ENCODE results near the gene PHLDA2. TPM values are rescaled to one million over a fixed set of nuclear protein-coding genes. Genes with fewer than 3 reads are reported as not detected.

PHLDA2 gene
- total RNA-seq, 1 donor from 2014 or later = 26.7 TPM

DNA sequence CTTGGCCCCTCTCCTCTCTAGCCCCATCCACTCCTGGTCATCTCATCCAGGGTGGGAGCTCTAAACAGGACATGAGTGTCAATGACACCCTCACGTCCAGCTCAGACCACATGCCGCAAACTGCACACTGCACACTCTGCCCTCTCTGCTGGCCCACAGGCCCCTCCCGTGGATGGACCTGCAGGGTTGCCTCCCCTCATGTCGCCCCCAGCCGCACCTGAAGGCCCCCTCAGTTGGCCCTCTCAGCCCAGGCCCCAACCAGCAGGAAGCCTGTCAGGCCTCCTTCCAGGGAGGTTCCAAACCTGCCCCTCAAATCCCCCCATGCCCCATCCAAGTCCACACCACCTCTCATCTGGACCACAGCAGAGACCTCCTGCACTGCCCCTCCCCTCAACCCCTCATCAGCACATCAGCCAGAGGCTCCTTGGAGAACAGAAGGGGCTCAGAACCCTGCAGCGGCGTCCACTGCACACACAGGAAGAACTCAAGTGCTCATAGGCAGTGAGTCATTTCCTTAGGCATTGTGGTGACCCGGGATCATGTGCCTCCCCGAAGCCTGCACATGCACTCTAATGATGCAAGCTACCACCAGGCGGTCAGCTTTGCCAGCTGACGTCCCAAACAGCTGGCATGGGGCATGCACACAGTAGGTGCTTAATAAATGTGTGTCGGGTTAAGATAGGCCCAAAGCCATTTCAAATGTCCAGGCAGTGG, 30.7 kb downstream of the PHLDA2 start:
- no peaks in the 10 kb centered on the region for H3K27me3 Mint-ChIP-seq
- no peaks in the 10 kb centered on the region for H3K9me3 Mint-ChIP-seq
- no peaks in the 10 kb centered on the region for H3K36me3 Mint-ChIP-seq (ENCODE audit: low read depth)
- DNase-seq = peak; percentile 88
- H3K4me3 Mint-ChIP-seq = peak overlapping the region; percentile 87
- H3K4me1 Mint-ChIP-seq = peaks cover 28% of the 10 kb centered on the region
- H3K27ac Mint-ChIP-seq = peak overlapping the region; percentile 97
- intact Hi-C loops (cut with micrococcal nuclease) = loop anchor here (1.0 kb wide), 1 partner anchor 31 kb away; the partner anchor contains the start of gene PHLDA2

- H3K9me3 Mint-ChIP-seq = no peaks in the 10 kb centered on the region
- no peak overlapping the region for H3K27ac Mint-ChIP-seq
- no peaks in the 10 kb centered on the region for H3K36me3 Mint-ChIP-seq (ENCODE audit: low read depth)
- no peaks in the 10 kb centered on the region for H3K27me3 Mint-ChIP-seq
- DNase-seq = no peak
- H3K4me3 Mint-ChIP-seq = no peak overlapping the region
- intact Hi-C loops (cut with micrococcal nuclease) = no loop called here
- H3K4me1 Mint-ChIP-seq = peaks cover 33% of the 10 kb centered on the region
Measured at GRCh38 chr11:2897048-2897447, 32.2 kb downstream of the PHLDA2 start.

GRCh38 chr11:2896047-2896446, 33.2 kb downstream of the PHLDA2 start:
- no peaks in the 10 kb centered on the region for H3K27me3 Mint-ChIP-seq
- H3K27ac Mint-ChIP-seq = no peak overlapping the region
- no peaks in the 10 kb centered on the region for H3K36me3 Mint-ChIP-seq (ENCODE audit: low read depth)

GRCh38 chr11:2893935-2894334, 35.3 kb downstream of the PHLDA2 start:
- H3K4me1 Mint-ChIP-seq = peaks cover 24% of the 10 kb centered on the region
- H3K4me3 Mint-ChIP-seq = peak overlapping the region; percentile 19
- no peak for DNase-seq
- H3K36me3 Mint-ChIP-seq (ENCODE audit: low read depth) = no peaks in the 10 kb centered on the region
- H3K27ac Mint-ChIP-seq = peak overlapping the region; percentile 6
- no peaks in the 10 kb centered on the region for H3K9me3 Mint-ChIP-seq
- H3K27me3 Mint-ChIP-seq = no peaks in the 10 kb centered on the region
- intact Hi-C loops (cut with micrococcal nuclease) = loop anchor here (5.0 kb wide), 2 partner anchors 98 to 198 kb away; partner anchors contain the start of gene NAP1L4

More at GRCh38 chr11:2896047-2896446, 33.2 kb downstream of the PHLDA2 start:
- no peaks in the 10 kb centered on the region for H3K9me3 Mint-ChIP-seq
- intact Hi-C loops (cut with micrococcal nuclease) = no loop called here
- no peak for DNase-seq
- no peak overlapping the region for H3K4me3 Mint-ChIP-seq
- peaks cover 37% of the 10 kb centered on the region for H3K4me1 Mint-ChIP-seq

DNA sequence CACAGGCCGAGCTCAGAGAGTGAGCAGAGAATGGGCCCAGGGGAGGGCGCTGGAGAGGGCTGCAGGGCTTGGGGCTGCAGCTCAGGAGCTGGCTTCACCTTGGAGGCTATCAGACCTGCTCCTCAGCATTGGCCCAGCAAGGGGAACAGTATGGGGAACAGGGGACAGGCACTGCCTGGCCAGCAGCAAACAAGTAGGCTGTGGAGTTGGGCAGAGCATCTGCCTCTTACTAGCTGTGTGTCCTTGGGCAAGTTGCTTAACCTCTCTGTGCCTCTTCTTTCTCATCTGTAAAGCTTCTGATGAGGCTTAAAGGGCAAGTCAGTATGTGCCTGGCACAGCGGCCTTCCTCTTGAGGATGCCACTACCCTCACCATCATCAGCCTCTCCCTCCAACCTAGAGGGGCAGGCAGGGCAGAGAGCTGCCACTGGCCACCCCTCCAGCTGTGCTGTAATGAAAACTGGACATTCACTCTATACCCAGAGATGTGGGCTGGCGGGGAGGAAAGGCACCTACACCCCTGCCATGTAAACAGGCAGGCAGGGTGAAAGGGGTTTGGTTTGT, 36.2 kb downstream of the PHLDA2 start:
- Mint-ChIP-seq H3K27me3 (no peaks in the 10 kb centered on the region), H3K4me1 (peaks cover 17% of the 10 kb centered on the region), H3K9me3 (no peaks in the 10 kb centered on the region), H3K4me3 (peak overlapping the region; percentile 90), H3K36me3 (ENCODE audit: low read depth) (no peaks in the 10 kb centered on the region), H3K27ac (peak overlapping the region; percentile 80)
- peak; percentile 86 for DNase-seq
- intact Hi-C loops (cut with micrococcal nuclease) = loop anchor here (1.0 to 5.0 kb wide), 4 partner anchors 99 to 465 kb away; partner anchors contain the start of gene NAP1L4

DNA sequence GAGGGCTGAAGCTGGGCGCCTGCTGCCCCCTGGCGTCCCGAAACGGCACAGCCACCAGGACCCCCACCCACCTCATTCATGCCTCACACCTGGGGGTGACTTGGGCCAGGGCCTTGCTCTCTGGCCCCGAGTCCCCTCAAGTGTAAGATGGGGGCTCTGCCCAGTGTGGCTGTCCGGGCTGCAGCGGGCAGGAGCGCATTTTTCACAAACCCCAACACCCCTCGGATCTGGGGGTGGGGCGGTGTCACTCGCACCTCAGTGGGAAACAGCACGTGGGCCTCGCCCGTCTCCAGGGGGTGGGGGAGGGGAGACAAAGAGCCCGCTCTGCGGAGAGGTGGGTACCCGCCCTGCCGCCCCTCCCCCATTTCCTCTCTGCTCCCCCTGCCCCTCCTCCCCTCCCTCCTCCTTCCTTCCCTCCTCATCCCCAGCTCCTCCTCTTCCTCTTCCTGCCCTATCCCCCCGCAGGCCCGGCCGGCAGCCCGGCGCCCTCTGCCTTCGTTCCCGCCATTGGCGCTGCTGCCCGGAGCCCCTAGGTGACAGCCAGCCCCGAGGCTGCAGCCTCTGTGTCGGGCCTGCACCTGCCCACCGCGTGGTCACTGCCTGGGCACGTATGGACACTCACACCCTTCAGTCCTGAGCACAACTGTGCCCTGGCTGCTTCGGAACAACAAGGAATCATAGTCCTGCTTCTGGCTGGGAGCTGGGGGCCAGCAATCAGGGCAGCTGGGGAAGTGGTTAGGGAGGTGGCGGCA, 36.8 kb downstream of the PHLDA2 start:
- Mint-ChIP-seq H3K4me3 (peak overlapping the region; percentile 90), H3K27me3 (peaks cover 1% of the 10 kb centered on the region), H3K4me1 (peaks cover 12% of the 10 kb centered on the region), H3K27ac (peak overlapping the region; percentile 80), H3K9me3 (no peaks in the 10 kb centered on the region), H3K36me3 (ENCODE audit: low read depth) (no peaks in the 10 kb centered on the region)
- intact Hi-C loops (cut with micrococcal nuclease) = loop anchor here (1.0 to 5.0 kb wide), 4 partner anchors 100 to 464 kb away; partner anchors contain the start of gene NAP1L4
- DNase-seq = peak; percentile 90

GRCh38 chr11:2891326-2892214, 37.6 kb downstream of the PHLDA2 start:
- H3K27ac Mint-ChIP-seq = peak overlapping the region; percentile 80
- no peak for DNase-seq
- intact Hi-C loops (cut with micrococcal nuclease) = loop anchor here (1.0 to 5.0 kb wide), 4 partner anchors 101 to 463 kb away; partner anchors contain the start of gene NAP1L4
- no peaks in the 10 kb centered on the region for H3K36me3 Mint-ChIP-seq (ENCODE audit: low read depth)
- H3K9me3 Mint-ChIP-seq = no peaks in the 10 kb centered on the region
- H3K4me1 Mint-ChIP-seq = peaks cover 14% of the 10 kb centered on the region
- H3K27me3 Mint-ChIP-seq = peaks cover 8% of the 10 kb centered on the region
- H3K4me3 Mint-ChIP-seq = peak overlapping the region; percentile 90

DNA sequence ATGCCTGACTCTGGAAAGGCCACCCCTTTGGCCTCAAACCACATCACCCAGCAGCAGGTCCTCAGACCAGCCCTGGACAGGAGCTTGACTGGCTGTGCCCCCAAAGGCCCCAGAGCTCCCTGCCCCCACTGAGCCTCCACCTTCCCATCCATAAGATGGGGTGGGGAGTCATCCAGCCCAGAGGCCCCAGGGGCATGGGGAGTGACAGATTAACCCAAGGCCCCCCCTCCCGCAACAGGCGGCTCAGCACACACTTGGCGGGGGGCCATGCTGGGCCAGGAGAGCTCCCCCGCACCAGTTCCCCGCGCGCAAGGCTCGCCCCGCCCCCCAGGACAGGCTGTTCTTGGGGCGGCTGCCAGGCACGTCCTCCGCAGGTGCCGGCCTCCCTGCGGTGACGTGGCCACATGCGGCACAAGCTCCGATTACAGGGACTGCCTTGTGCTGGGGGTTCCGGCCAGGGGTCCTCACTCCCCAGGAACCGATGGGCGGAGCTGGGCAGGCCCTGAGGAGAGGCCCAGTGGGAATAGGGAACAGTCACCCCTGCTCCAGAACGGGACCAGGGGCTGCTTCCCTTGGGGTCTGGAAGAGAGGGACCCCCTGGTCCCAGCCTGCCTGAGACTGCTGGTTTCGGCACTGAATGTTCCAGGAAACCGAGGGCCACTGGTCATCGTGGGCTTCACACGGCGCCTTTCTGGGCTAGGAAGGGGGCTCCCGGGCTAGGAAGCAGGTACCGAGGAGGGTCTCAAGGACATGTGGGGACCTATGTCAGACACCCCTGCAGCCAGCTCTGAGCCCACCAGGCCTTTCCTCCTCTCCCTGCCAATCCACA, 38.5 kb downstream of the PHLDA2 start:
- peaks cover 14% of the 10 kb centered on the region for H3K4me1 Mint-ChIP-seq
- H3K36me3 Mint-ChIP-seq (ENCODE audit: low read depth) = no peaks in the 10 kb centered on the region
- no peak overlapping the region for H3K27ac Mint-ChIP-seq
- peak; percentile 57 for DNase-seq
- H3K4me3 Mint-ChIP-seq = no peak overlapping the region
- H3K27me3 Mint-ChIP-seq = peaks cover 10% of the 10 kb centered on the region
- intact Hi-C loops (cut with micrococcal nuclease) = loop anchor here (5.0 kb wide), 2 partner anchors 102 to 202 kb away; partner anchors contain the start of gene NAP1L4
- H3K9me3 Mint-ChIP-seq = no peaks in the 10 kb centered on the region

DNA sequence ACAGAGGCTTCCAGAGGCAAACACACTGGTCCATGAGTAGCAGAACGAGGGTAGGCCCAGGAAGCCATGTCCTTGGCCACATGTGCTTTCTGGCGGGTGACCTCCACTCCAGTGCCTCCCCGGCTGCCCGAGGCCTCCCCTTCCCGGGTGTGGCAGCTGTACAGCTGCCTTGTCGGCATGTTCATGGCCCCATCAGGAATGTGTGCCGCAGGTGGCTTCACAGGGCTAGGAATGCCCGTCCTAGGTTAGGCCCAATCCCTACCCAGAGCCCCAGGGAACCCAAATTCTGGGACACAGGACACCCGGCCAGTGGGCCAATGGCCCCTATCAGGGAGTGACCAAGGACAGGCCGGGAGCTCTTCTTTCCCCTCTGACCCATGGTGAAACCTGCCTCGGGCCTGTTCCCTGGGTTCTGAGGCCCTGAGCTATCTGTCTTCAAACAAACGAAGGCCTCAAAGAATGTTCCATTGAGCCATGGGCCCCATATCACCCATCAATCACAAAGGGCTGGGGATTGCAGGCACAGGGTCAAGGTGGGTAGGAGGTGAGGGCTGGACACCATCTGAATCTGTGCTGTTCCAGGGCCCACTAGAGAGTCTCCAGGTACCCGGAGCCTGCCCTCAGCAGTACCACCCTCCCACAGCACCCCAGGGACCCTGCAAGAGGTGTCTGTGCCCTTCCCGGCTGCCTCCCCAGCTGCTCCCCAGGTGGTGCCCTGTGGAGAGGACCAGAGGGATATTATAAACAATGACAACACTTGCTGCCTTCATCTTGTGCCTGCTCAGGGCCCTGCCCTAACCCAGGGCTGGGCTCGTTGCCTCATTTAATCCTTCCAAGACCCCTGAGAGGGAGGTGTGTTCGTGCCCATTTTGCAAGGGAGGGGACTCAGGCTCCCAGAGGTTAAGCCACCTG, 39.6 kb downstream of the PHLDA2 start:
- no peak overlapping the region for H3K27ac Mint-ChIP-seq
- H3K4me3 Mint-ChIP-seq = no peak overlapping the region

GRCh38 chr11:2888266-2888968, 40.8 kb downstream of the PHLDA2 start:
- Mint-ChIP-seq H3K4me3 (no peak overlapping the region), H3K27ac (no peak overlapping the region), H3K9me3 (no peaks in the 10 kb centered on the region), H3K27me3 (peaks cover 13% of the 10 kb centered on the region), H3K36me3 (ENCODE audit: low read depth) (no peaks in the 10 kb centered on the region), H3K4me1 (peaks cover 16% of the 10 kb centered on the region)
- peak; percentile 96 for DNase-seq
- intact Hi-C loops (cut with micrococcal nuclease) = loop anchor here (1.0 to 10.0 kb wide), 5 partner anchors 184 to 624 kb away; partner anchors contain the start of gene TRPM5

More for the DNA sequence above, 39.6 kb downstream of the PHLDA2 start:
- DNase-seq = peak; percentile 56
- Mint-ChIP-seq H3K4me1 (peaks cover 16% of the 10 kb centered on the region), H3K36me3 (ENCODE audit: low read depth) (no peaks in the 10 kb centered on the region), H3K9me3 (no peaks in the 10 kb centered on the region), H3K27me3 (peaks cover 12% of the 10 kb centered on the region)
- intact Hi-C loops (cut with micrococcal nuclease) = loop anchor here (5.0 to 10.0 kb wide), 5 partner anchors 103 to 625 kb away; partner anchors contain the start of genes NAP1L4 and TRPM5
